ENCODE data around the gene PPM1J.

PPM1J gene

DNA sequence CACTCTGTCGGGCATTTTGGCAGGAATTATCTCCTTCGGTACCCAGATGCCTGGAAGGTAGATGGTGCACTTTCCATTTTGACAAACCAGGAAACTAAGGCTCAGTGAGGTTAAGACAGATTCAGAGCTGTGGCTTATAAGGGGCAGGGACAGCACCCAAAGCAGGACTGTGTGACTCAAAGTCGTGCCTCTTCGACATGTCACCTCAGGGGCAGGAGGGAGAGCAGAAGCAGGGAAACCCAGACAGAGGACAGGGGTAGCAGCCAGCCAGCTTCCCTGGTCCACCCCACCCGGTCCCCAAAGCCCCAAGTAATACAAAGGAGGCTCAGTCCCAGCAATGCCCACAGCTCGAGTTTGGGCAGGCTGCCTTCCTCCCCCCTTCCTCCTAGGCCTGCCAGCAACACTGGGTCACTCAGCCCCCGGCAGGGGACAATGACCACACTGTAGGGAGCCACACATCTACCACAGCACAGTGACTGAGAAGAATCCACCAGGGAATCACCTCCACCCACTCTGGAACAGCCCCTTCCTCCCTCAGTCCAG lies 10.7 kb downstream of the PPM1J start:
- no peak for DNase-seq (ENCODE audit: low spot score)

DNA sequence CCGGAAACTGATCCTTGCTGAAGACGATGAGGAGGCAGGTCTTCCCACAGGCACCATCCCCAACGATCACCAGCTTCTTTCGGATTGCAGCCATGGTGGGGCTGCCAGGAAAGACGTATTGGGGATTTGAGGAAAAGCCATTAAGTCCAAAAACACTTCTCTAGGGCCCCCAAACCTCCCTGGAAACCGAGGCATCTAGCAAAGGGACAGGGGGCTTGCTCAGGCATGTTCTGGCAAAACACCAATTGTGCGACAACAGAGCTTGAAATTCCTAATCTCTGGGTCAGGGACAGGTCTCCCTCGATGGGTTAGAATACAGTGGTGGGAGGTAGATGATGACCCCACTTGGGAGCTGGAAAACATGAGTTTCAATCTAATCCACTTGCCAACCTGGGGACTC lies 11.4 kb downstream of the PPM1J start:
- no peak for DNase-seq (ENCODE audit: low spot score)

DNA sequence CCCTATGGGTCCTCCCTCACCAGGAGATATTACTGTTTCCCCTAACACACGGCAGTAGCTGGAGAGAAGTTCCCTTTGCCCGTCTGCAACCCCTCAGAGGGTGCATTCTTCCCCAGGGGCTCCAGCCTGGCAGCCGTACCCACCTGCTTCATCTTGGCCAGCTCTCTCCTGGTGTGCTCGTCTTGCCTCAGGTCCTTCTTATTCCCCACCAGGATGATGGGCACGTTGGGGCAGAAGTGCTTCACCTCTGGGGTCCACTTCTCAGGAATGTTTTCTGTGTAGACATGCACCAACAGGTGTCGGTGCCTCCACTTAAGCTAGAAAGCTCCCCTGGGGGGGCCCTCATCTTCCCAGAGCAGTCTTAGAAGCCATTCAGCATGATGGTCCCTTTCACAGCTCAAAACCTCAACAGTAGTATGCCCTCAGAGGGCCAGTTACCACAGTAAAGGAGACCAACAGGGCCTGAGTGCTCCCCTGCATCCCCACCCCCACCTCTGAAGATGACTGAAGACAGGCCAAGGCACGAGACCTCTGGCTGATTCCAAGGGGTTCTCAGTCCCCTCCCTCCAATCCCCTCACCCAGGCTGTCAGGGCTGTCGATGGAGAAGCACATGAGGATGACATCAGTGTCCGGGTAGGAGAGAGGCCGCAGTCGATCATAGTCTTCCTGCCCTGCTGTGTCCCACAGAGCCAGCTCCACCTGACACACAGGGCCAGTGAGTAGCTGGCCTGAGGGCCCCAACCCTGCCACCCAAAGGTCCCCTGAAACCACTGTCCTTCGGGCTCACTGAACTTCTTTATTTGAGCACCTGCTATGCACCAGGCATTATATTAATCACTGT lies 12.5 kb downstream of the PPM1J start:
- DNase-seq (ENCODE audit: low spot score): no peak

DNA sequence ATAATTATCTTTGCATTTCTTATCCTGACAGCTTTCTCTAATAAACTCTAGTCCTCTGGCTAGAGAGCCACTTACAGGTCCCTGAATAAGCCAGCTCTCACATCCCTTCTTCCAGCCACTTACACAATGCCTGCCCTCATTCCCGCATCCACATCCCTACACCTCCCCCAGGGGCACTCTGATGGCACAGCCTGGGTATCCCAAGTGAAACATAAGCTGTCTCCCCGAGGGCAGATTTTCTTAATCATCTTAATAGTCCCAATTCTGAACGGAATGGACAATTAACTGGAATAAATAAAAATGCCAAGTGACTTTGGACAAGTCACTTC lies 13.1 kb downstream of the PPM1J start:
- no peak for DNase-seq (ENCODE audit: low spot score)

DNA sequence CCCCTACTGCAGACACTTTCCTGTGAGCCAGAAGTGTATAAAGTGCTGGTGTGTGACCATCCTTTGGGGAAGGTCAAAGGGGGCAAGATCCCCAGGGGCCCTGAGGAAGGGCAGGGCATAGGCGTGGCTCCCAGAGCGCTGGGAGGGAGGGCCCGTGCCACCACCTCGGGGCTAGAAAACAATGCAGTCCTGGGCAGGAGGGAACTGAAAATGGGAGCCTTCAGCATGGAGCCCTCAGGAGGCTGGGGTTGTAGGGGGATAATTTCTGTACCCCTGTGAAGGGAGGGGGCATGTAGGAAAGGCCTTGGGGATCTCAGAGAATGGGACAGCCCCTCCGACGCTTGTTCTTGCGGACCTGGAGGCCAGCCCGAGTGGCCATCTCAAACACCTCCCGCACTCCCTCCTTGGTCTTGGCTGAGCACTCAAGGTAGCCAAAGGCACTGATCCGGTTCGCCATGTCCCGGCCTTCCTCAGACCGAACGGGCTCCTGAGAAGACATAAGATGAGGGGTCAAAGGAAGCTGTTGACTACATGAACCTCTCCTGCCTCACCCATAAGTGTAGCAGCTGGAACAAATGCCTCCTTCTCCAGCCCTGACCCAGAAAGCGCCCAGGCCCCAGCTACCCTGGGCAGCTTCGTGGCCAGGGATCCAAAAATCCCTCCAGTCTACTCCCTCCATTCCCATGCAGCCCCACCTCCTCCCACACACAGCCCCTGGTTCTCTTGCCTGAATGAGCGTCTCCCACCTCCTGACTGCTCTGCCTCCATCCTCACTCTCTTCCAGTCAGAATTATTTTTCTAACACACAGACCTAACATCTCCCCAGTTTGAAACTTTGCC lies 13.7 kb downstream of the PPM1J start:
- no peak for DNase-seq (ENCODE audit: low spot score)

DNA sequence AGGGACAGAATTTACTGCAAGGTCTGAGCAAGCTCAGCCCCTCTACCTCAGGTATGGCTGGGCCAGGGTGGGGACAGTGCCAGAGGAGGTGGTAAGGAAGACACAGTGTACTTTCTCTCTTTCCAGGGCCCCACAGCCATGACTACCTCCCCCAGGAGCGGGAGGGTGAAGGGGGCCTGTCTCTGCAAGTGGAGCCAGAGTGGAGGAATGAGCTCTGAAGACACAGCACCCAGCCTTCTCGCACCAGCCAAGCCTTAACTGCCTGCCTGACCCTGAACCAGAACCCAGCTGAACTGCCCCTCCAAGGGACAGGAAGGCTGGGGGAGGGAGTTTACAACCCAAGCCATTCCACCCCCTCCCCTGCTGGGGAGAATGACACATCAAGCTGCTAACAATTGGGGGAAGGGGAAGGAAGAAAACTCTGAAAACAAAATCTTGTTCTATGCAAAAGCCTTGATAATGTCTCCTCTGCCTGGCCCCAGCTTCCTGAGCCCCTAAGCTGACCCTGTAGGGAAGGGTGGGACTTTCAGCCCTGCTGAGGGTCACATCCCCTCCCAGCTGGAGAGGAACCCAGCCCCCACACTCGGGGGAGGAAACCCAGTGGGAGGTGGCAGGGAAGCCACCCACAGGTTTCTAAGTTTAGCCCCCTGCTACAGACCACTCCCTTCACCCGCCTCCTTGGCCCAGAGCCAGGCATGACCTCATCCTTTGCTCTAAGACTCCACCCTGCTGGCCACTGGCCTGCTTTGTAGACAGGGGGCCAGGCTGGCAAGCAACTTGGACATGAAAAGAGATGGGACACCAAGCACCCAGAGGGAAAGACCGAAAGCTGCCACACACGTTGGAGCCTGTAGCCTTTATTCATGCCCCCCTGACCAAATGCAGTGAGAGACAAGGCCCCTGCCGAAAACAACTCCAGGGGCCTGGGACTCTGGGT lies 14.6 kb downstream of the PPM1J start:
- peak; percentile 74 for DNase-seq (ENCODE audit: low spot score)

DNA sequence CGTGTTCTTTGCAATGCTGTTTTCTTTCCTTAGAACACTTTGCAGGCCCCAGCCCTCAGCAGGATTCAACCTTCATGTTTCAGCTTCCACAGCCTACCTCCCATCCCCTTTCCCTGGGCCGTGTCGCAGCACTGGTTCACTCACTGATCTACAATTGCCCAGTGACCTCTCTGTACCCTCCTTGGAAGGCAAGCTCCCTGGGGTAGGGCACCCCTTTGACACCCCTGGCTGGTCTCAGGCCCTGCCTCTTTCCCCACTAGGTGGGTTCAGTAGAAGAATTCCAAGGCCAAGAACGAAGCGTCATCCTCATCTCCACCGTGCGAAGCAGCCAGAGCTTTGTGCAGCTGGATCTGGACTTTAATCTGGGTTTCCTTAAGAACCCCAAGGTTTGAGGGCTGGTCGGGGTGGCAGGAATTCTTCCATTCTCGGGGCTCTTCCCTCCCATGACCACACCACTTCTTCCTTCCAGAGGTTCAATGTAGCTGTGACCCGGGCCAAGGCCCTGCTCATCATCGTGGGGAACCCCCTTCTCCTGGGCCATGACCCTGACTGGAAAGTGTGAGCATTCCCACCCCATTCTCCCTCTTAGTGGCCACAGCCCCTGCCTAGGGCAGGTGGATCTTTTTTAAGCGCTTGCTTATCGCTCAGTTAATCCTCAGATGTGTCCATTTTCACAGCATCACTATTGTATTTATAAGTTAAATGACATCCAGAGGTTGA lies 15.5 kb downstream of the PPM1J start:
- DNase-seq (ENCODE audit: low spot score): no peak

DNA sequence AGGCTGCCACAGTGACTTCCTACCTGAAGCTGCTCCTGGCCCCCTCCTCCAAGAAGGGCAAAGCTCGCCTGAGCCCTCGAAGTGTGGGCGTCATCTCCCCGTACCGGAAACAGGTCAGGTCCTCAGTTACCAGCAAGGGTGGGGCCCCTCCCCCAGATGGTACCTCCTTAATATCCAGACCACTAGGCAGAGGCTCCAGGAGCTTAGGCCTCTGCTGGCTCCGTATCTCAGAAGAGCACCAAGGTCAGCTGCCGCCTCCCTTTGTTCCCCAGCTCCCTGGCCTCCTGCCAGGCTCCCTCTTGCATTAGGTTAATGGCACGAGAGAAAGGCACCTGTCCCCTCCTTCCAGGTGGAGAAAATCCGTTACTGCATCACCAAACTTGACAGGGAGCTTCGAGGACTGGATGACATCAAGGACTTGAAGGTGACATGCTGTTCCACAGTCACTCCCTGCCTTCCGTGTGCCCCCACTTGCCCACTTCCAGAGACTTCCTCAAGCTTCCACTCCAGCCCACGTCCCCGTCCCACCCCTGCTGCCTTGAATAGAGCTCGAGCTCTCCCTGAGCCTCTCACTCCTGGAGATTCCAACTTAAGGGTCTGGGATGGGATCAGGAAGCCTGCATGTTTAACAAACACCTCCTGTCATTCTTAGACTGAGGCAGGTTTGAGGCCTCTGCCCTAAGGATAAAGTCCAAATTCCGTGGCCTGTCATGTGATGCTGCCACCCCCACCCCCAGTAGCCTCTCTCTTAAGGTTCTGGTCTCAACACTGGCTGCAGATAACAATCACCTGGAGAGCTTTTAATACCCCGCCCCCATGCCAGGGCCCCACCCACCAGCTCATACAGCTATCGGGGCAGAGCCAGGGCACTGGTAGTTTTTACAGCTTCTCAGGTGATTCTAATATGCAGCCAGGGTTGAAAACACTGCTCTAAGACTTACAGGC lies 16.5 kb downstream of the PPM1J start:
- DNase-seq (ENCODE audit: low spot score): no peak

DNA sequence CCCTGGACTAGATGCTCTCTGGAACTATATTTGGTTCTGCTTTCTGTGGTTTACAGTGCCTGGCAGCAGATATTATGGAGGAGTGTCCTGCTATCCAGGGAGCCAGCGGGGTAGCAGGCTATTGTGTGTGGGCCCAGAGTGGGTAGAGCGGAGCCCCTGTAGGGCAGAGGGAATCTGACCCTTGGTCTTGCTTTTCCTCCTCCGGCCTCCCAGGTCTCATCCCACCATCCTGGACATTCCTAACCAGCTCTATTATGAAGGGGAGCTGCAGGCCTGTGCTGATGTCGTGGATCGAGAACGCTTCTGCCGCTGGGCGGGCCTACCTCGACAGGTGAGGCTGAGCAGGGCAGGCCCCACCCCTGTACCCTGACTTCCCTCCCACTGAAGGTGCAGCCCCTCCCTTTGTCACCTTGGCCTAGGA lies 17.3 kb downstream of the PPM1J start:
- DNase-seq (ENCODE audit: low spot score): no peak

DNA sequence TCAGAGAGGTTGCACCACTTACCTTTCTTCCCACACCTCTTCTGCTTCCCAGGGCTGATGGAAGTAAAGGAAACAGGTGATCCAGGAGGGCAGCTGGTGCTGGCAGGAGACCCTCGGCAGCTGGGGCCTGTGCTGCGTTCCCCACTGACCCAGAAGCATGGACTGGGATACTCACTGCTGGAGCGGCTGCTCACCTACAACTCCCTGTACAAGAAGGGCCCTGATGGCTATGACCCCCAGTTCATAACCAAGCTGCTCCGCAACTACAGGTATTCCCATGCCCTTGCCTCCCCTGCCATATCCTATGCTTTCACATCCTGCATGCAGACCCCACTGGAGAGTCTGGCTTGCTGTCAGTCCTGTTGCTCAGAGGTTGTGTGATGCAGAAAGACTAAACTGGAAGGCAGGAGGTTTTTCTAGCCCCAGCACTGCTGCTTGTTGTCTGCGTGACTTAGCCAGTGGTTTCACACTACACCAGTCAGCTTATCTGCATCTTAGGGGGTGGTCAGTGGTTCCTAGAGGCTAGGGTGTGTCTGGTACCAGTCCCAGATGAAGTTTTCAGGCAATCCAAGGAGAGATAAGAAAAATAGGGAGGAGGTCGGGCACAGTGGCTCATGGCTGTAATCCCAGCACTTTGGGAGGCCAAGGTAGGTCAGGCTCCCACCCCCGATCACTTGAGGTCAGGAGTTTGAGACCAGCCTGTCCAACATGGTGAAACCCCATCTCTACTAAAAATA lies 18.4 kb downstream of the PPM1J start:
- DNase-seq (ENCODE audit: low spot score): no peak

DNA sequence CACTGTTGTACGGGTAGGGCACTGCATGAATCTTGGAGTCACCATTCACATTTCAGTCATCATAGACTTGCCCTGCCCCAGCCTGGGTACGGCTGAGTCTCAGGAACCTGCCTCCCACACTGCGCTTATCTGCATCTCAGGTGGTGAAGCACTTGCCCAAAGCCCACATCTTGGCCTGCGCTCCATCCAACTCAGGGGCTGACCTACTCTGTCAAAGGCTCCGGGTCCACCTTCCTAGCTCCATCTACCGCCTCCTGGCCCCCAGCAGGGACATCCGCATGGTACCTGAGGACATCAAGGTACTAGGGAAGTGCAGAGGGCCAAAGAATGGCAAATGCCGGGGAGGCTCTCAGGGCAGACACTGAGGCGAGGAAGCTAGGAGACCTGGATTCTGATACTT lies 19.9 kb downstream of the PPM1J start:
- no peak for DNase-seq (ENCODE audit: low spot score)

DNA sequence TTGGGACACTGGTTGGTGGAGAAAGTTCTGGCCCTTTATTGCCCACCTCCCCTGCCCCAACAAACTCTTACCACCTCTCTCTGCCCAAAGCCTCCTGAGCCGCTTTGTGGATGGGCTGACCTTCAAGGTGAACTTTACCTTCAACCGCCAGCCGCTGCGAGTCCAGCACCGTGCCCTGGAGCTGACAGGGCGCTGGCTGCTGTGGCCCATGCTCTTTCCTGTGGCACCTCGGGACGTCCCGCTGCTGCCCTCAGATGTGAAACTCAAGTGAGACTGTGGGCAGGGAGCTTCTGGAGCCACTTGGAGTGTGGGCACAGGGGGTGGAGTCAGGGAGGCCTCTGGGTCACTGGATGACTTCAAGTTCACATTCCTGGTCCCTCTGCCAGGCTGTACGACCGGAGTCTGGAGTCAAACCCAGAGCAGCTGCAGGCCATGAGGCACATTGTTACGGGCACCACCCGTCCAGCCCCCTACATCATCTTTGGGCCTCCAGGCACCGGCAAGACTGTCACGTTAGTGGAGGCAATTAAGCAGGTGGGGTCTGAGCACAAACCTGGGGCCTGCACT lies 20.7 kb downstream of the PPM1J start:
- DNase-seq (ENCODE audit: low spot score): no peak

DNA sequence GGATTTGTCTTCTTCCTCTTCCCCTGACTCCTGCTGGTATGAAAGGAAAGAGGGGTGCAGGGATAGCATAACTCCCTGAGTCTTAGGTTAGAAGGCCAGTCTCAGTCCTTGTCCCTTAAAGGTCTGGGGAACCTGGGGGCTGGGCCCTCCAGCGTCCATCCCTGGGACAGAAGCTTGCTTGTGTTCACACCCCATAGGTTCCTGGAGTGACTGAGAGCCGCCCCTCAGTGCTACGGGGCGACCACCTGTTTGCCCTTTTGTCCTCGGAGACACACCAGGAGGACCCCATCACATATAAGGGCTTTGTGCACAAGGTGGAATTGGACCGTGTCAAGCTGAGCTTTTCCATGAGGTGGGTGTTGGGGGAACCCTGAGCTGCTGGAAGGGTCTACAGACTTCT lies 21.3 kb downstream of the PPM1J start:
- no peak for DNase-seq (ENCODE audit: low spot score)

DNA sequence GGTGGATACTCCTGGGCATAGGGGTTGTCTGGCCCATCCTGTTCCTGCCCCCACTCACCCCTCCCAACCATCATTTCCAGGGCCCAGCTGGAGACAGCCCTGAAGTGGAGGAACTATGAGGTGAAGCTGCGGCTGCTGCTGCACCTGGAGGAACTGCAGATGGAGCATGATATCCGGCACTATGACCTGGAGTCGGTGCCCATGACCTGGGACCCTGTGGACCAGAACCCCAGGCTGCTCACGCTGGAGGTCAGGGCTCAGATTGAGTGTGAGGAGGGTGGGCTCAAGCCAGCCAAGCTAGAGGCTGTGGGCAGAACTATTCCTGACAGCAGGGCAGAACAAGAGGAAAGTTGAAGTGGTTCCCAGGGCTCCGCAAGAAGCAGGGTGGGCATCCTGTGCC lies 22.5 kb downstream of the PPM1J start:
- no peak for DNase-seq (ENCODE audit: low spot score)

DNA sequence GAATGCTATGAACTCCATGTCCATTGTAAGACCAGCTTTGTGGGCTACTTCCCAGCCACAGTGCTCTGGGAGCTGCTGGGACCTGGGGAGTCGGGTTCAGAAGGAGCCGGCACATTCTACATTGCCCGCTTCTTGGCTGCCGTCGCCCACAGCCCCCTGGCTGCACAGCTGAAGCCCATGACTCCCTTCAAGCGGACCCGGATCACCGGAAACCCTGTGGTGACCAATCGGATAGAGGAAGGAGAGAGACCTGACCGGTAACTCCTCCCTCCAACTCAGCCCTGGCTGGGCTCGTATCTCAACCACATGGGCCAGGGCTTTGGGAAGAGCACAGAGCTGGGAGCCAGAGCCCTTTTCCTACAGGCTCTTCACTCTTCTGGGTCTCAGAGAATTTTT lies 25.3 kb downstream of the PPM1J start:
- DNase-seq (ENCODE audit: low spot score): no peak

DNA sequence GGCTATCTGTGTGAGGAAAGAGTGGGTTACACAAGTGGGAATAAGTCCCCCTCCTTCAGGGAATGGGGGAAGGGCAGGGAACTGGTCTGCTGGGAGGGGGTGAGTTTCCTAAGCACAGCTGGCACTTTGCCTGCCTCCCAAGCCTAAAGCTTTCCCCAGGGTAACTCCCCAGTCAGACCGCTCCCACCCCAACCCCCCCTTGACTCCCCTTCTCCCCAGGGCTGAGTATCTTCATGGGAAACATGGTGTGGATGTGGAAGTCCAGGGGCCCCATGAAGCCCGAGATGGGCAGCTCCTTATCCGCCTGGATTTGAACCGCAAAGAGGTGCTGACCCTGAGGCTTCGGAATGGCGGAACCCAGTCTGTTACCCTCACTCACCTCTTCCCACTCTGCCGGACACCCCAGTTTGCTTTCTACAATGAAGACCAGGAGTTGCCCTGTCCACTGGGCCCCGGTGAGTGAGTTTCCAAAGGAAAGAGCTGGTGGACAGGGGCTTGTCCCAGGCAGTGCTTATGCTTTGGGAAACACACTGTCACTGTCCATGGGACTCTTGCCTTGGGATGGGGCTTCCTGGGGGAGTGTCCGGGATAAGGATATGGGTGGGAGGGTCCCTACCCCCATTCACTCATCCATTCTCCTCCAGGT lies 25.8 kb downstream of the PPM1J start:
- DNase-seq (ENCODE audit: low spot score): no peak

DNA sequence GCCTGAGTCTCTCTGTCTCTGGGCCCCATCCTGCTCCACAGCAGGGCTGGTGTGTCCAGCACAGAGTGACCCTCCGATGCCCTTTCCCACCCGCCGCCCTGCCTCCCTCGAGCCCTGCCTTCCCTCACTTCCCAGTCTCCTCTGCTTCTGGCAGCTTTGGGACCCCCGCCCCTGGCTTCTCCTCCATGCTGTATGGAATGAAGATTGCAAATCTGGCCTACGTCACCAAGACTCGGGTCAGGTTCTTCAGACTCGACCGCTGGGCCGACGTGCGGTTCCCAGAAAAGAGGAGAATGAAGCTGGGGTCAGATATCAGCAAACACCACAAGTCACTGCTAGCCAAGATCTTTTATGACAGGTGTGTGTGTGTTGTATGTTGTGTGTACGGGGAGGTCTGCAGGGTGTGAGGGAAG lies 26.3 kb downstream of the PPM1J start:
- no peak for DNase-seq (ENCODE audit: low spot score)

DNA sequence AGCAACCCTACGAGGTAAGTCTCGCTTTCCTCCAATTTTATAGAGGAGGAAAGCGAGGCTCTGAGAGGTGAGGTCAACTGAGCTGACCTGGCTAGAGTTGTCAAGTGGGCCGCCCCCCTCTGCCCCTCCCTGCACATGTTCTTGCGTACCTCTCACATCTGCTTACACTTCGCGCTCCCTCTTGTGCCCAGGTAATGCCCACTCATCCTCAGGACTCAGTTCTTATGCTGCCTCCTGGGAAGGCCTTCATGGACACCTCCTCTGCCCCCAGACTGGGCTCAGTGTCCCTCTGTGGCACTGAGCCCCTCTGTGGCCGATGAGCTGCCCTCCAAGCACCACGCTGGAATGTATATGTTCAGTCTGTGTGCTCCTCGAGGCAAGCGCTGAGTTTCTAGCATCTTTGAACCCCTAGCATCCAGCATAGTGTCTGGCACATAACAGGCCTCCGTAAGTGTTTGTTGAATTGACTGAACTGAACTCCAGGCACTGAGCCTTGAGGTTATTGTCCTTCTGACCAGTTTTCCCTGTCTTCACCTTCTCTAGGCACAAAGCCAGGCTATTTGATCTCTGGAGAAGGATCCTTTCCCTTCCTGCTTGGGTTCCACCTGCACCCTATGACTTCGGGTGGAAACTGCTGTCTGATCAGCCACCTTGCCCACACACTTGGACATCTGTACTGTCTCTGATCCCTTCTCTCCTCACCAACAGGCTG lies 27.2 kb downstream of the PPM1J start:
- no peak for DNase-seq (ENCODE audit: low spot score)
